ENCODE data around the gene DIAPH3.

- no peak for TF ChIP-seq CTCF (IDR thresholded peaks at IDR 0.05)
- TF ChIP-seq POLR2A (IDR thresholded peaks at IDR 0.05) = no peak
Measured at GRCh38 chr13:59801107-59801880, 362.4 kb downstream of the DIAPH3 start.
